ENCODE data around the gene CLPTM1.
A peak's percentile ranks its signal among the peaks of the same experiment; 100 is the strongest.
"Not testable (repeated sequence)": the region's sequence is repeated elsewhere in the genome, so short reads cannot be mapped to it uniquely, and the experiment has no call there.

CLPTM1 gene

DNA sequence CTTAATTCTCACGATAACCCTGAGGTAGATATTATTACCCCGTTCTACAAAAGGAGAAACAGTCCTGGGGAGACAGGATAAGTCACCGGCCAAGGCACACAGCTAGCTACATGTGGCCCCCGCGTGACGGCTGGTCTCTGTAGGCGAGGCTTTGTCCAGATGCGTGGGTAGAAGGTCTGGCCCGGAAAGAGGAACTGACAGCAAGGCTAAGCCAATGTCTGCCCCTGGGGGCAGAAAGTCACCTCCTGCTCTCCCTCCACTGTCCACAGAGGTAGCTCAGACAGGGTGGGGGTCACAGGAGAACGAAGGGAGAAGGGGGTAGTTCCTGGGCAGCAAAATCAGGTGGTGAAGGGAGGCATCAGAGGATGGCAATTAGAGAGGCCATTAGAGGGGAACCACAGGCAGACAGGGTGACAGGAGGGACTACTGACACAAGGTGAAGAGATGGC is 11.4 kb upstream of the CLPTM1 start:
- peak; percentile 23 for DNase-seq (ENCODE audit: low spot score)

DNA sequence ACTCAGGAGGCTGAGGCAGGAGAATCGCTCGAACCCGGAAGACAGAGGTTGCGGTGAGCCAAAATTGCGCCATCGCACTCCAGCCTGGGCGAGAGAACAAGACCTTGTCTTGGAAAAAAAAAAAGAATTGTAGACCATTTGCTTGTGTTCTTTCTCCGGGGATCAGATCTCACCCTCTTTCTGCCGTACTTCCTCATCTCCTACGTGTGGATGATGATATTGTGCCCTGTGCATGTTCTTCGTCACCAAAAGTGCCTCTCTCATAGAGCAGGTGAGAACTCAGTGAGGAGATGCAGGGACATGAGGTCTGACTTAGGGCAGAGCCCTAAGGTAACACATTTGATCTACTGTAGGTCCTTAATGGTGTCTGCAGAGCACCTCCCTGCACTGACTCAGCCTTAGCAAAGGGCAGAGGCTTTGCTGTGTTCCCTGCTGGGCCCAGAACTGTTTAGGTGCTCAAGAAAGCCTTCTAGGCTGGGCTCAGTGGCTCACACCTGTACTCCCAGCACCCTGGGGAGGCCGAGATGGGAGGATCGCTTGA is 8.1 kb upstream of the CLPTM1 start:
- DNase-seq (ENCODE audit: low spot score), result peak; percentile 7

DNA sequence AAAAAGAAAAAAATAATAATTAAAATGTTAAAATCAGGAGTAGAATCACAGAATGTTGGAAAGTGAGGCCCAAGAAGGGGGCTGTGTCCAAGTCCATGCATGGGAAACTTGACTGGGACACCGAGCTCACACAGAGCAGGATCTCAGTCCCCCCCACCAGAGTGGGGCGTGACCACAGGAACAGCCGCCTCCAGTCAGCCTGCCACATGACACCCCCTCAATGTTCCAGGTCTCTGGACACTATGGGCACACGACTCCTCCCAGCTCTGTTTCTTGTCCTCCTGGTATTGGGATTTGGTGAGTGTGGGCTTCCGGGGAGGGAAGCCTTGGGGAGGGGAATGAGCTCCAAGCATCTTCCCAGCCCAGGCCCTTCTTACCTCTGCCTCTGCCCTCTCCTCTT is 6.9 kb upstream of the CLPTM1 start:
- no peak for DNase-seq (ENCODE audit: low spot score)

DNA sequence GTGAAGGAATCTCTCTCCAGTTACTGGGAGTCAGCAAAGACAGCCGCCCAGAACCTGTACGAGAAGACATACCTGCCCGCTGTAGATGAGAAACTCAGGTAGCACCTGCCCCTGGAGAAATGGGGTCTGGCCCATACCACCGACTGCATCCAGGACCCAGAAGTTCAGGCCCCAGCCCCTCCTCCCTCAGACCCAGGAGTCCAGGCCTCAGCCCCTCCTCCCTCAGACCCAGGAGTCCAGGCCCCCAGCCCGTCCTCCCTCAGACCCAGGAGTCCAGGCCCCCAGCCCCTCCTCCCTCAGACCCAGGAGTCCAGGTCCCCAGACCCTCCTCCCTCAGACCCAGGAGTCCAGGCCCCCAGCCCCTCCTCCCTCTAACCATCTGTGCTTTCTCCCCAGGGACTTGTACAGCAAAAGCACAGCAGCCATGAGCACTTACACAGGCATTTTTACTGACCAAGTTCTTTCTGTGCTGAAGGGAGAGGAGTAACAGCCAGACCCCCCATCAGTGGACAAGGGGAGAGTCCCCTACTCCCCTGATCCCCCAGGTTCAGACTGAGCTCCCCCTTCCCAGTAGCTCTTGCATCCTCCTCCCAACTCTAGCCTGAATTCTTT is 6.3 kb upstream of the CLPTM1 start:
- DNase-seq (ENCODE audit: low spot score), result no peak

DNA sequence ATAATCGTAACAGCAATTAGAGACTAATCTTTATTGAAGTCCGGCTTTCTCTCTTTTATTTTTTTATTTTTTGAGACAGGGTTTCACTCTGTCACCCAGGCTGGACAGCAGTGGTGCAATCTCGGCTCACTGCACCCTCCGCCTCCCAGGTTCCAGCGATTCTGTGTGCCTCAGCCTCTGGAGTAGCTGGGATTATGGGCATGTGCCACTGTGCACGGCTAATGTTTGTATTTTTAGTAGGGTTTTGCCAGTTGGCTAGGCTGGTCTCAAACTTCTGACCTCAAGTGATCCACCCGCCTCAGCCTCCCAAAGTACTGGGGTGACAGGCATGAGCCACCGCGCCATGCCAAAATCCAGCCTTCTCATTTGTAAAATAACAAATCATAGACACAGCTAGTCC is 5.6 kb upstream of the CLPTM1 start:
- no peak for DNase-seq (ENCODE audit: low spot score)

DNA sequence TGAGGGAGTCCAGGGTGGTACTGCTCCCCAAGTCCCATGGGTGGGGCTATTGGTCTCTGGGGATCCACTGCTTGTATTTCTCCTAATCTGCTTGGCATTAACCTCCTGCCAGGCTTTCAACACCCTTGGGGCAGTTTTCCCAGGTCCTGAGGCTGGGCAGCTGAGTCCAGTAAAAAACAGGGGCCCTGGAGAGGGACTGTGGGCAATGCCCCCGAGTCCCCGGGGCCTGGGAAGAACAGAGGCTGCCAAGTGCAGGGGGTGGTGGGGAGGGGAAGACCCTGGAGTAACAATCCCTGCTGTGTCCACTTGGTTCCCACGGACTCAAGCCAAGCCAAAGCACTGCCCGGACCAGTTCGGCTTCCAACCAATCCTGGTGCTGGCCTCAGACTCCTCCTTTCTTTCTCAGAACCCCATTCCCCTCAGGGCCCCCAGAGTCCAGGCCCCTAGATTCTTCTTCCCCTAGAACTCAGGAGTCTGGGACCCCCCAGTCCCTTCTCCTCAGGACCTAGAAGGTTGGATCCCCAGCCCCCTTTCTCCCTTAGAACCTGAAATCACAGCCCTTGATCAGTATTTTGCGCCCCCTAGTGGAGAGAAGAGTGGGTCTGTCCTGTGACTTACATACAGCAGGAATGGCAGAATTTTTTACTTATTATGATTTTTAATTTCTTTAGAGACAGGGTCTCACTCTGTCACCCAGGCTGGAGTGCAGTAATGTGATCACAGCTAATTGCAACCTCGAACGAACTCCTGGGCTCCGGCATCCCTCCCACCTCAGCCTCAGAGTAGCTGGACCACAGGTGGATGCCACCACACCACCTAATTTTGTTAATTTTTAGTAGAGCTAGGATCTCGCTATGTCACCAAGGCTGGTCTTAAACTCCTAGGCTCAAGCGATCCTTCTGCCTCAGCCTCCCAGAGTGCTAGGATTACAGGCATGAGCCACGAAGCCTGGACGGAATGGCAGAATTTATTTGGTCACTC is 3.7 kb upstream of the CLPTM1 start:
- DNase-seq (ENCODE audit: low spot score), result peak; percentile 78

DNA sequence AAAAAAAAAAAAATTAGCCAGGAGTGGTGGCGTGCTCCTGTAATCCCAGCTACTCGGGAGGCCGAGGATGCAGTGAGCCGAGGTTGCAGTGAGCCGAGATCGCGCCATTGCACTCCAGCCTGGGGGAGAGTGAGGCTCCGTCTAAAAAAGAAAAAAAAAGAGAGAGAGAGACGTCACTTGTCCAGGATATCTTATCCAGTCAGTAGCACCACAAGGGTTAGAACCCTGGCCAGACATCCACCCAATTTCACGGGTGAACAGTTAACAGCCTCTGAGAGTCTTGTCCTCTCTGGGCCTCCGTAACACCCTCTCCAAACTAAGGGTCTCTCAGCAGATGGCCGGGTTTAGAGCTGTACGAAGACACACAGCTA is 917 bp upstream of the CLPTM1 start:
- no peak for DNase-seq (ENCODE audit: low spot score)

DNA sequence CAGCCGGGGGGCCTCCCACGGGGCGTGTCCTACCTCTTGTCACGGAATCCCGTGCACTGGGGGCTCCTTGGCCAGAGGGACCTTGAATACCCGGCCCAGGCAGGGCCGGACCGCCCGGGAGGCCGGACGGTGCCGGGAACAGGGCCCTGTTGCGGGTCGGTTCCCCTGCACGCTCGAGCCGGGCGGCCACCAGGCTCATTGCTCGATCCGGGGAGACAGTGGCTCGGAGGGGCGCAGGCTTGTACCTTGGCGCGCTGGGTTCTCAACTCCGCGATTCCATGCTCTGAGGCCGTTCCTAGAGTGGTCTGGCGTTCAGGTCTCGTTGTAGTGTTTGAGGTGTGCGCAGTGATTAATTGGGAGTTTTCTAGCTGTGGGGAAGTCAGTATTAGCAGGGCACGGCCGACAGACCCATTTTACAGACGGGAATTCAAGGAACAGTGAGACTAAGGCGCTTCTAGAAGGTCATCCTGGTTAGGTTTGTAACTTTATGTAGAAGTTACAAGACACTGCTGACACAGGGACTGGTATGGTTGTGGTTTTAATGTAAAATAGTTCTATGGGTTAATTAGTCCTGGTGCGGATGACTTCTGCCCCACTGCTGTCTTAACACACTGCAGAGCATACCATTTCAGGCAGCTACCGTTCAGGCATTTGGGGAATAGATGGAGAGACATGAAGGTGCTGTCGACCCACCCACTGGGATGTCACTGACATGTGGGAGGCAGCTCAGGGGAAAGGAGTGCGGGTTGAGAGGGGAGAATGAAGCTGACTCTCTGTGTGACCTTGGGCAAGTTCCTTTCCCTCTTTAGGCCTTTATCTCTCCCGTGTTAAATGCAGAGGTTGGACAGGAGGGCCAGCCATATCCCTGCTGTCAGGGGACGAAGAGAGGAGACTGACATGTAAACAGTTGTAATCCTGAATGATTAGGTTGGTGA is 592 bp downstream of the CLPTM1 start:
- DNase-seq (ENCODE audit: low spot score), result no peak

DNA sequence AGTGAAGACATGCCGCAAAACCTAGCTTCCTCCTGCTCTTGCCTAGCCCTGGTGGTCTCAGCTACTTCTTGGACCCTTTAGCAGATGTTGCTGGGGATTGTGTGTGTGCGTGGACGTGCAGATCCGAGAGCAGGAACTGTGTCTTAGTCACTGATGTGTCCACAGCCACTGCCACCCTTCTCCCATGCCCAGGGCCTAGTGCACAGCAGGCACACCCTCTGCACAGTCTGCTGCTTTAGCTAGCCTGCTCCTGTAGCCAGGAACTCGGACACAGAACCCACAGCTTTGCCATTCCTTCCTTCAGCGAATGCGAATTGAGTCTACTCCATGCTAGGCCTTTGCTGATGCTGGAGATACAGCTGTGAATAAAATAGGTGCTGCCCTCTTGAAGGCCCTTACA is 2.3 kb downstream of the CLPTM1 start:
- DNase-seq (ENCODE audit: low spot score), result no peak

DNA sequence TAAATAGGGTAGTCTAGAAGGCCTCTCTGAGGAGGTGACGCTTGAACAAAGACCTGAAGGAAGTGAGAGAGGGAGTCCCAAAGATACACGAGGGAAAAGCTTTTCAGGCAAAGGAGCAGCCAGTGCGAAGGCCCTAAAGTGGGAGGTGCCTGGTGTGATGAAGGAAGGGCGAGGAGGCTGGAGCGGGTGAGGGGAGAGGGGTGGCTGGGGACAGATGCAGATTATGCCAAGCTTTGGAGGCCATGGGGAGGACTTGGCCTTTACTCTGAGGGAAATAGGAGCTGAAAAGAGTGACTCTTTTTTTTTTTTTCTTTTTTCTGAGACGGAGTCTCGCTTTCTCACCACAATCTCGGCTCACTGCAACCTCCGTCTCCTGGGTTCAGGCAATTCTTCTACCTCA is 2.9 kb downstream of the CLPTM1 start:
- DNase-seq (ENCODE audit: low spot score), result no peak

DNA sequence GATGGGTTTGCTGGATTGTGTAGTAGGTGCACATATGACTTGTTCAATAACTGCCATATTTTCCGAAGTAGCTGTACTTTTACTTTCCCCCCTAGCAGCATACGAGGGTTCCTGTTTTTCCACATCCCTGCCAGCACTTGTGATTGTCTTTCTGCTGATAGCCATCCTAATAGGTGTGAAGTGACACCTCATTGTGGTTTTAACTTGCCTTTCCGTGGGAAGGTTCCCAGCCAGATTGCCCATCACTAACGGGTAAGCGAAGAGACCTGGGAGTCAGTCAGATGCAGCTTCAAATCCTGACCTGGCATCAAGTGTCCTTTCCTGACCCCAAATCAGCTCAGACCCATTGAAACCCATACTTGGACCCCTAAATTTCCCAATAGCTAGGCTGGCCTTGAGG is 4.5 kb downstream of the CLPTM1 start:
- no peak for DNase-seq (ENCODE audit: low spot score)

DNA sequence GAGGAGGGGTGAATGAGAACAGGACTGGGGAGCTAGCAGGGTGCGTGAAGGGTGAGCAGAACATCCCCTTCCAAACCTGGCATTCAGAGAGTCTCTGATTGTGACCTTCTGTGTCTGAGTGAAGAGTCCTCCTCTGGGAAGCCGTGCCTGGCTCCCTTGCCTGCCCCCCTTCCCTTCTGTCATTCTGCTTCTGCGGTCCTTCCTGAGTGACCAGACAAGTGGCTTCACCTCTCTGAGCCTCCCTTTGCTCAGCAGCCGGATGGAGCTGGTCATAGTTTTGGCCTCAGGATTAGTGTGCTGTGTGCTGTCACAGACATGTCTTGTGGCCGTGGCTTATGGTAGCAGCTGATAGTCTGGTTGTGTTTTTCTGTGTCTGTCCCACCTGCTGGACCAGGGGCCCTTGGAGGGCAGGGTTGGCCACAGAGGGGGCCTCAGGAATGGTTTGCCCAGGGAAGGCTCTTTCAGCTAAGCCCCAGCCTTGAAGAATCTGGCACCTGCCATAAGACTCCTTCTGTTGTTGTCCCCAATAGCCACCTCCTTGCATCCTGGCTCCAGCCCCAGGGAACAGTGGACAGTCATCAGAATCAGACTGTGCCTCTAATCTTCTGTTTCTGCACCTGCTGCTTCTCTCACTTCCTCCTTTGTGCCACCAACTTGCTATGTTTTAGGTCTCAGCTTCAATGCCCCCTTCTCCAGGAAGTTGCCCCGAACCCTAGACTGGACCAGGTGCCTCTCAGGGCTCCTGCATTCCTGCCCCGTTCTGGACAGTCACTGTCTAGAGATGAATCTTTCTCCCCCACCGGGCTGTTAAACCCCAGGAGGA is 5.9 kb downstream of the CLPTM1 start:
- DNase-seq (ENCODE audit: low spot score), result no peak

DNA sequence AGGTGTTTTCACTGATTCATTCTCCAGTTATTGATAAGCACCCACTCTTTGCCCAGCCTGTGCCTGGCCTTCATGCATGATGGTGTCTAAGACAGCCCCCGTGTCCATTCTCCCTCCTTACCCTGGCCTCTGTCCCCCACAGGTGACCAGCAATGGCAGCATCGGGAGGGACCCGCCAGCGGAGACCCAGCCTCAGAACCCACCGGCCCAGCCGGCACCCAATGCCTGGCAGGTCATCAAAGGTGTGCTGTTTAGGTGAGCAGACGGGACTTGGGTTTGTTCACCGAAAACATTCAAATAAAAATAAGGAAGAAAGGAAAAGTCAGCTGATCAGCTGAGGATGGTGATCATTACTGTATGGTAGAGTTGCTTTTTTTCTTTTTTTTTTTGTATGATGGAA is 6.6 kb downstream of the CLPTM1 start:
- no peak for DNase-seq (ENCODE audit: low spot score)

DNA sequence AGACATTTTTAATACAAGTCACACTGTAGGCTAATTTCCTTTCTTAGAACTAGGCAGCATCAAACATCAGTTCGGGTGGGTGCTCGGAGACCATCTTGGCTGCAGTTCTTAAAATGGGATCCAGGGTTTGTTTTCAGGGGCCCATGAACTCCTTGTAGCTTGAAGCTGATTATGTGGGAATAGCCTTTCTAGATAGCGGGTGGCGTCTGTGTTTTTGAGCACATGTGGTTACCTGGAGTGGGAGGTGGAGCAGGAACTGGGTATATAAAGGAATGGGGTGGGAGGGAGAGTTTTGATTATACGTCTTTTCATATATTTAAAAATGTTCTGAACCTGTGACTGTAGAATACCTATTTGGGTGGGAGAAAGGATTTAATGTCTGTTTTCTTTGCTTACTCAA is 12.9 kb downstream of the CLPTM1 start:
- DNase-seq (ENCODE audit: low spot score), result no peak

DNA sequence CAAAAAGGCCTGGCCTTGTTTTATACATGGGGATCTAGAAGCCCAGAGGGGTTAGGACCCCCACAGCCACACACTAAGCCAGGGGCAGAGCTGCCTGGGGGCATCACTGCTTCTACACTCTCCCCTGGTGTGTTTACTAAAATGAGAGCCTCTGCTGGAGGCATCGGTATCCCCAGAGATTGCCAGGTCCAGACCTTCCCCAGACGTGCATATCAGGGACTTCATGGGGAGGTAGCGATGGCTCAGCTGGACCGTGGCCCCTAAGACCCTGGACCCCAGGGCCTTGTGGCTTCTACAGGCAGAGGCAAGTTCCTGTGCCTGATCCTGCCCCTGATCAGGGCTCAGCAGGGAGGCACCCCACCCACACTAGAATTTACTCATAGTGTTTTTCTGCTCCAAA is 13.5 kb downstream of the CLPTM1 start:
- DNase-seq (ENCODE audit: low spot score), result no peak

DNA sequence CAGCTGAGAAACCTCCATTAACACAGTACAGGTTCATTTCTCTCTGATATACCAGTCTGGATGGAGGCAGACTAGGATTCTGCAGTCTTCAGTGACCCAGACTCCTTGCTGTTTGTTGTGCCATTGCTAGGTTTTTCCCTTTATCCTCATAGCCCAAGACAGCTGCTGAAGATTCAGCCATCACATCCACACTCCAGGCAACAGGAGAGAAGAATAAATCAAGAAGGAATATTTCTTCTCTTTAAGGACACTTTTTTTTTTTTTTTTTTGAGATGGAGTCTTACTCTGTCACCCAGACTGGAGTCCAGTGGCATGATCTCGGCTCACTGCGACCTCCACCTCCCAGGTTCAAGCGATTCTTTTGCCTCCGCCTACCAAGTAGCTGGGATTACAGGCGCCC is 14.3 kb downstream of the CLPTM1 start:
- DNase-seq (ENCODE audit: low spot score), result no peak

DNA sequence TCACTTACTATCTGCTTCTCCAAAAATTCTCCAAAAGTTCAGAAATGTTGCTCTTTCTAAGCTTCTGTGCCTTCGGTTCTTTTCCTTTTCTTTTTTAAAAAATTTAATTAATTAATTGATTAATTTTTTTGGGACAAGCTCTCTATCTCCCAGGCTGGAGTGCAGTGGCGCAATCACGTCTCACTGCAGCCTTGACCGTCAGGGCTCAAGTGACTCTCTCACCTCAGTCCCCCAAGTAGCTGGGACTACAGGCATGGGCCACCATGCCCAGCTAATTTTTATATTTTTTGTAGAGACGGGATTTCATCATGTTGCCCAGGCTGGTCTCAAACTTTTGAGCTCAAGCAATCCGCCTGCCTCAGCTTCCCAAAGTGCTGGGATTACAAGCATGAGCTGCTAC is 16.3 kb downstream of the CLPTM1 start:
- DNase-seq (ENCODE audit: low spot score), result not testable (repeated sequence)

DNA sequence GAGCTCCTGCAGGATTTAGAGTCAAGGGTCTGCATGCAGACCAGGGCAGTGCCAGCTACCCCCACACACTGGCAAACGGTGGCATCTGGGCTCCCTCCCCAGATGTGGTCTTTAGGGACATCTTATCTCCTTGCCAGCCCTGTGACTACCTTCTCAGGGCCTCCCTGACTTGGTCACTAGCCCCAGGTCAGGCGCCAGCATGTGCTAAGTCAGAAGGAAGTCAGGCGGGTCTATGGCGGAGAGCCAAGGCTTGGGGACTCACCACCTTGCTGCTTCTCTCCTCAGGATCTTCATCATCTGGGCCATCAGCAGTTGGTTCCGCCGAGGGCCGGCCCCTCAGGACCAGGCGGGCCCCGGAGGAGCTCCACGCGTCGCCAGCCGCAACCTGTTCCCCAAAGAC is 17.6 kb downstream of the CLPTM1 start:
- no peak for DNase-seq (ENCODE audit: low spot score)

DNA sequence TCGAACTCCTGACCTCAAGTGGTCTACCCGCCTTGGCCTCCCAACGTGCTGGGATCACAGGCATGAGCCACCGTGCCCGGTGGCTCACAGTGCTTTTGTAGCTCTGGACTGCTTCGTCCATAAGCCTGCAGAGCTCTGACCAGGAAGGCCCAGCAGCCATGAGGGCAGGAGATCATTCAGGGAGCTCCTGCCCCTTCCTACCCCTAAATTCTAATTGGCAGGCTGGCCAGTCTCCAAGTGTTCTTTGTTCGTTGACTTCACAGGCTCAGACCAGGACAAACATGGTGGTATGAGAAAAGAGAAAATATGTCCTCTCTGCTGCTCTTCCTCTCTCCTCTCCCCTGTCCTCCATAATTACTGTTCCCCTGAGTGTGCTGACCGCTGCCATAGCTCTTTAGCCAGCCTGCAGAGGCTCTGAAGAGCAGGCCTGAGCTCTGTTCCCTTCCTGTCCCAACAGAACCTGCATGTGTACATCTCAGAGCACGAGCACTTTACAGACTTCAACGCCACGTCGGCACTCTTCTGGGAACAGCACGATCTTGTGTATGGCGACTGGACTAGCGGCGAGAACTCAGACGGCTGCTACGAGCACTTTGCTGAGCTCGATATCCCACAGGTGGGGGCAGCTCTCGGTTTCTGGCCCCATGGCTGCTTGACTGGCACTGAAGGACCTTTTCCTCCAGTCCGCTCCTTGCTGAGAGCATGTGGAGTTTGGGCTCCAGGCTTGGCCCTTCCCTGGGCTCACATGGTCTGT is 19.0 kb downstream of the CLPTM1 start:
- no peak for DNase-seq (ENCODE audit: low spot score)

DNA sequence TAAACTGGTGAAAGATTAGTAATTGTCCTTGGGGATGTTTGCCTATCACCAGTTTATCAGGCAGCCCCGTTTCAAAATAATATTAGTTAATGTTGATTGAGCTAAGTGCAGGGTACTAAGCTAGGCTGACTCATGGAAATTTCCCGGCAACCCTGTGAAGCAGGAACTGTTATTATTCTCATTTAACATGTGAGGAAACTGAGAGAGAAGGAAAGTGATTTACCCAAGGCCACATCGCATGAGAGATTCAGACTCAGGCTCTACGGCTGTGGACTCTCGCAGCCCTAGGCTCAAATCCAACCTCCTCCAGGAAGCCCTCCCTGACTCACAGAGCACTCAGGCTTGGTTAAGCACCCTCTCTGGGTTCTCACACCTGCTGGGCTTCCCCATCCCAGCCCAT is 19.7 kb downstream of the CLPTM1 start:
- DNase-seq (ENCODE audit: low spot score), result no peak

DNA sequence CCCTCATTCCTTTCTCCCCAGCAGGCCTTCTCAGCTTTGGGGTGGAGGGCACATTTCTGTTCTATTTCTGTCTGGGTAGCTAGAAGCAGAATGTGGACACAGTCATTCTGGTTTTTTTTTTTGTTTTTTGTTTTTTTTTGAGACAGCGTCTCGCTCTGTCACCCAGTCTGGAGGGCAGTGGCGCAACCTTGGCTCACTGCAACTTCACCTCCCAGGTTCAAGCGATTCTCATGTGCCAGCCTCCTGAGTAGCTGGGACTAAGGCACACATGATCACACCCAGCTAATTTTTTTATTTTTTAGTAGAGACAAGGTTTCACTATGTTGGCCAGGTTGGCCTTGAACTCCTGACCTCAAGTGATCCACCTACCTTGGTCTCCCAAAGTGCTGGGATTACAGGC is 20.3 kb downstream of the CLPTM1 start:
- no peak for DNase-seq (ENCODE audit: low spot score)
